AG10803 (cell line): ENCODE measurements around the gene SMG6.

Source experiments
- DNase-seq: peaks from one replicate; pipeline ENCODE4 v3.0.0; 2010; ENCODE audit warnings: low read depth
- H3K4me3 ChIP-seq: 2 replicates; pipeline ENCODE4 v1.5.1; 2011; ENCODE audit warnings: mild to moderate bottlenecking, low read length, control low read depth
- TF ChIP-seq, protein P1 (sequence below): conservative IDR thresholded peaks from 2 replicates; pipeline ENCODE4 v1.5.1; 2011; ENCODE audit warnings: mild to moderate bottlenecking, low read length, control low read depth, inconsistent platforms

Gene SMG6

GRCh38 chr17:2107050-2107449 is 196.5 kb downstream of the SMG6 start:
- no peak for DNase-seq
- TF ChIP-seq, protein P1, sequence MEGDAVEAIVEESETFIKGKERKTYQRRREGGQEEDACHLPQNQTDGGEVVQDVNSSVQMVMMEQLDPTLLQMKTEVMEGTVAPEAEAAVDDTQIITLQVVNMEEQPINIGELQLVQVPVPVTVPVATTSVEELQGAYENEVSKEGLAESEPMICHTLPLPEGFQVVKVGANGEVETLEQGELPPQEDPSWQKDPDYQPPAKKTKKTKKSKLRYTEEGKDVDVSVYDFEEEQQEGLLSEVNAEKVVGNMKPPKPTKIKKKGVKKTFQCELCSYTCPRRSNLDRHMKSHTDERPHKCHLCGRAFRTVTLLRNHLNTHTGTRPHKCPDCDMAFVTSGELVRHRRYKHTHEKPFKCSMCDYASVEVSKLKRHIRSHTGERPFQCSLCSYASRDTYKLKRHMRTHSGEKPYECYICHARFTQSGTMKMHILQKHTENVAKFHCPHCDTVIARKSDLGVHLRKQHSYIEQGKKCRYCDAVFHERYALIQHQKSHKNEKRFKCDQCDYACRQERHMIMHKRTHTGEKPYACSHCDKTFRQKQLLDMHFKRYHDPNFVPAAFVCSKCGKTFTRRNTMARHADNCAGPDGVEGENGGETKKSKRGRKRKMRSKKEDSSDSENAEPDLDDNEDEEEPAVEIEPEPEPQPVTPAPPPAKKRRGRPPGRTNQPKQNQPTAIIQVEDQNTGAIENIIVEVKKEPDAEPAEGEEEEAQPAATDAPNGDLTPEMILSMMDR = no peak
- no peak overlapping the region for H3K4me3 ChIP-seq

DNA sequence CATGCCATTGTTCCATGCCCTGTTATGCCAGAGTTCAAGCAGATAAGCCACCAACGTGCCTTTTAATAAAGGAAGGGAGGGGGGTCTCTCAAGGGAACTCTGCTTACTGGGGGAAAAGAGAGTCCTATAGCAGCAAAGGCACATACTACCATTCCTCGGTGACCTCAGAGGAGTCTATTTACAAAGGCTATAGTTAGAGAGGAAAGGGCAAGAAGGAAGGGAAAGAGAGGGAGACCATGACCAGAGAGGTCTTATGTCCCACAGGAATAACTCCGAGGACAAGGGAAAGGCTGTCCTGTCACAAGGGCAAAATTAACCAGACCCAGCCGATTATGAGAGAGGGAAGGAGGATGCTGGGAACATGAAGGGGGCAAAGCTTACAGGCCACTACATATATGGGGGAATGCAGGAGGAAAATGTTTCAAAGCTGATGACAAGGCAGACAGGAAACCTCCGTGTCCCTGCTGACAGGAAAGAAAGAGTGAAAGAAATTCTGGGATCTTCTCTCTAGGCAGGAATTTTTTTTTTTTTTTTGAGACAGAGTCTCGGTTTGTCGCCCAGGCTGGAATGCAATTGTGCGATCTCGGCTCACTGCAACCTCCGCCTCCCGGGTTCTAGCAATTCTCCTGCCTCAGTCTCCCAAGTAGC is 197.2 kb downstream of the SMG6 start:
- DNase-seq = no peak
- H3K4me3 ChIP-seq = no peak overlapping the region
- TF ChIP-seq, protein P1 = no peak

DNA sequence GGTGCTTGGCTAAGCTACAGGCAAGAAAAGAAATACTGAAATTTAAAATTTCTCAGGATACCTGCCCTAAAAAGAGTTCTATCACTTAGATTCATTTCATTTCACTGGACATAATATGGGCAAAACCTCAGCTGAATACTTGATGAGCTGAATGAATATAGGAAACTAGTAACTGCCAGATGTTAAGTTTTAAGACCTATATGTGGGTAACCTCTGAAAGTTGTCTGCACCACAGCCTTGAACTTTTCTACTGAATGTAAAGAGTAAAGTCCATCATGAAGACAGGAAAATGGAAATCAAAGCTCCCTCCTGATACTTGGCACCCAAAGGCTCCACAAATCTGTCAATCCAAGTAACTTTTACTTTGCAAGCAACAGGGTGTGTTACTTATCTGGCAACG is 197.9 kb downstream of the SMG6 start:
- no peak overlapping the region for H3K4me3 ChIP-seq
- TF ChIP-seq, protein P1 = no peak
- DNase-seq = no peak

- peak; percentile 68 for DNase-seq
- TF ChIP-seq, protein P1 = no peak
- H3K4me3 ChIP-seq = no peak overlapping the region
Measured at GRCh38 chr17:2102931-2103809, 200.4 kb downstream of the SMG6 start.

DNA sequence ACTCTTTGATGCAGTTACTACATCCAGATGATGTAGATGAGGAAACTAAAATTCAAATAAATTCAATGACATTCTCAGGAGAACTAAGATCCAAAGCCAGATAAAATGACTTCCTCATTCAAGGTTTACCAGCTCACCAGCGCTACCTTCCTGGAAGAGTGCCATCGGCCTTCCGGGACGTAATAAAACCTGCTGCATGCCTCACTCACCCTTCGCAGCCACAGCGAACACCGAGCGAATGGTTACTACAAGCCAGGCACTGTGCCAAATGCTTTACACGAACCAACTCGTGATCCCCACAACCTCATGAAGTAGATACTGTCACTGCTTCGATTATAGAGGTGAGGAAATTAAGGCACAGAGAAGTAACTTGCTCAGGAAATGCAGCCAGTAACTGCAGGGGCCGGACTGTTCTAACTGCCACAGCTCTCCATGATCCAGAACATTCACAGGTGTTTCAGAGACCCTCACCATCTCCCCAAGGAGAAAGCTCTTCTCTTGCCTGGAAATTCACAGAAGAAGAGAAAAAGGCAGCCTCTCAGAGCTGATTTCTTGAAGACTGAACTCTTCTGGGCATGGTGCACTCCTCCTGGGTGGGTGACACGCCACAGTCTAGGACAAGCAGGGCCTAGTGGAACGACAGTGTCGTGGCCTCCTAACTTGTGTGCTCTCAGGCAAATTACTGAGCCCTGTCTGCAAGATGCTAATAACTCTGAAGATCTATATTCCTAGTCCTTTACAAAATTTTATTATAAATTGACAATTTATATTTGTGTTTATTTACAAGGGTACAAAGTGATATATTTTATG is 201.9 kb downstream of the SMG6 start:
- no peak for DNase-seq
- H3K4me3 ChIP-seq = no peak overlapping the region
- TF ChIP-seq, protein P1 = no peak

GRCh38 chr17:2095536-2095910 is 208.1 kb downstream of the SMG6 start:
- TF ChIP-seq, protein P1 = no peak
- DNase-seq = no peak
- H3K4me3 ChIP-seq = no peak overlapping the region
